HG03439 (cell line): ENCODE results near the gene ACTL8.
"Not testable (repeated sequence)": the region's sequence is repeated elsewhere in the genome, so short reads cannot be mapped to it uniquely, and the experiment has no call there.

Experiments used
- ATAC-seq: cut with Tn5 transposase; IDR thresholded peaks from one replicate; pipeline ENCODE4 v1.9.1; 2021; ENCODE audit warnings: mild to moderate bottlenecking, moderate library complexity; ENCODE audit not compliant: unreplicated experiment

Gene ACTL8

DNA sequence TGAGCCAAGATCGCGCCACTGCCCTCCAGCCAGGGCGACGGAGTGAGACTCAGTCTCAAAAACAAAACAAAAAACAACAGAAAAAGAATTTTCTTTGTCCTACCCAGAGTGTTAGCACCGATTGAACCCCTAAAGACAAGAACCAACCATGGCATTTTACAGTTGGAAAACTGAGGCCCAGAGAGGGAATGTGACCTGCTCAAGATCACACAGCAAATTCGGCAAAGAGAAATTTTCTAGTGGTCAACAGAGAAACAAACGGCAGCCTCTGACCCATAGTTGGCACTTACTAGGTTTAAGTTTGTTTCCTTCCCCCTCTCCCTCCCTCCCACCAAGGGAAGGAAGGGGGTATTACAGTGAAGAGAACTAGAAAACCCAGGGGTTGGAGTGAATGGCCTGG is 20.5 kb upstream of the ACTL8 start:
- ATAC-seq, result no peak

DNA sequence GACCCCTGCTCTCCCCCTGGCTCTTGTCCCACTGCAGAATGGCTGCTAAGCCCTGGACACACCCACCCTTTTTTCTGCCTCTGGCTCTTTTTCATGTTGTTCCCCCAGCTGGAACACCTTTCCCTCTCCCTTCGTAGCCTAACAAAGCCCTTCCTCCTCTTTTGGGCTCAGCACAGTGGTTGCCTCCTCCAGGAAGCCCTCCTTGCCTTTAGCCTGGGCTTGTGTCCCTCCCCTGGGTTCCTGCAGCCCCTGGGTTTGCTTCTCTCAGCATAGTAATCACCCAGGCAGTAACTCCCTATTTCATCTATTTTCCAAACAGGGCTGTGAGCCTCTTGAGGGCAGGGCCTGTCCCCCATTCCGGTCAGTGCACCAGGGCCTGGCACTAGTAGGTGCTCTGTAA is 19.8 kb upstream of the ACTL8 start:
- no peak for ATAC-seq

DNA sequence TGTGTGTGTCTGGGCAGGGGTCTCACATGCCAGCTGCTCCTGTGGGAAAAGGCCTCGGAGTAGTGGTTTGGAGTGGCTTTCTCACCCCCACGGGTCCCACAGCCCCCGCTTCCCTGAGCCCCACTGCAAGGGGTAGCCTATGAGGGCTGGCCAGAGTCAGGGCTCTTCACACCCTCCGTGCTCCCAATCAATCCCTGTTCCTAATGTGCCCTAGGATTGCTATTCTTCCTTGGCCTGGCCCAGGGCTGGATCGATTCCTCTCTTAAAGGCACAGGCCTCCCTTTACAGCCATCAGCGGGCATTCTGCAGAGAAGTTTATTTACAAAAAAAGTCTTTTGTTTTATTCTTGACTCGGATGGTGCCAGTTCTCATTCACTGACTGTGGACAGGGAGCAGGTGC is 19.3 kb upstream of the ACTL8 start:
- ATAC-seq, result no peak

- ATAC-seq, result no peak
These were observed 18.5 kb upstream of the ACTL8 start for GRCh38 chr1:17736625-17737024.

DNA sequence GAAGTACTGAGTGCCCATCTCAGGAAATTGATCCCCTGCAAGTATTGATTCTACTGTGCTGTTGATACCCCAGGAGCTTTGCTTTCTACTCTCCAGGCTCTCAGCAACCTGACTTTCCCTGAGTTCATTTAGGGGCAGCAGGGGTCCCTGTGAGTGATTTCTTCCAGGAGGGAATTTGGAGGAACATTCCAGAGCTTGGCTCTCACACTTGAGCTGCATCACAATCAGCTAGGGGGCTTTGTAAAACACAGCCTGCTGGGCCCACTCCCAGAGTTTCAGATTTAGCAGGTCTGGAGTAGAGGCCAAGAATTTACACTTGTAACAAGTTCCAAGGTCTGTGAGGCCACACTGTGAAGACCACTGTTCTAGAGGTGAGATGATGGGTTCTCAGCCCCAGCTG is 16.1 kb upstream of the ACTL8 start:
- no peak for ATAC-seq

DNA sequence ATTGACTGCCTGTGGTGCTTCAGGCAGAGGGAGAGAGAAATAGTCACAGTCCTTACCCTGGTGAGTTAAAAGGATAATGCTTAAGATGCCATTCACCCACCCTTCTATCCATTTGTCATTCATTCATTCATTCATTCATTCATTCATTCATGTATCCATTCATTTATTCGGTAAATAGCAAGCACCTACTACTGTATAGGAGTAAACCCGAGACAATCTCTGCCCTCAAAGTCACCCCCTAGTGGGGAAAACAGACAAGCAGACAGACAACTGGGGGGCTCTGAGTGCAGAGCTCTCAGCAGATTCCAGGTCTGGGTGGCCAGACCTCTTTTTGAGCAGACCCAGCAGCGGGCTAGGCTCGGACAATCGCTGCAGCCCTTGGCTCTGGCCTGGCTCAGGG is 14.1 kb upstream of the ACTL8 start:
- no peak for ATAC-seq

DNA sequence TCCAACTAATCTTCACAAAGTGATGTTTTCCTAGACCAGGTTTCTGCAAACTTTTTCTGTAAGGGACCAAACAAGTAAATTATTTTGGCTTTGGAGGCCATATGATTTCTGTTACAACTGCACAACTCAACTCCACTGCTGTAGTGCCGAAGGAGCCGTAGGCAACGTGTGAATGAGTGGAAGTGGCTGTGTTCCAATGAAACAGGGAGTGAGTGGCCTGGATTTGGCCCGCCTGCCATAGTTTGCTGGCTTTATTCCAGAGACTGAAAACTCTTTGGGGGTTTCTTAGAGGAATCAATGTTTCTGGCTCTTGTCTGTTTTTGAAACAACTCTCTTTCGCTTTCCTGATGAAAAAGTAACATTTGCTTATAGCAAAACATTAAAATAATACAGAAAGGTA is 12.6 kb upstream of the ACTL8 start:
- ATAC-seq, result no peak

DNA sequence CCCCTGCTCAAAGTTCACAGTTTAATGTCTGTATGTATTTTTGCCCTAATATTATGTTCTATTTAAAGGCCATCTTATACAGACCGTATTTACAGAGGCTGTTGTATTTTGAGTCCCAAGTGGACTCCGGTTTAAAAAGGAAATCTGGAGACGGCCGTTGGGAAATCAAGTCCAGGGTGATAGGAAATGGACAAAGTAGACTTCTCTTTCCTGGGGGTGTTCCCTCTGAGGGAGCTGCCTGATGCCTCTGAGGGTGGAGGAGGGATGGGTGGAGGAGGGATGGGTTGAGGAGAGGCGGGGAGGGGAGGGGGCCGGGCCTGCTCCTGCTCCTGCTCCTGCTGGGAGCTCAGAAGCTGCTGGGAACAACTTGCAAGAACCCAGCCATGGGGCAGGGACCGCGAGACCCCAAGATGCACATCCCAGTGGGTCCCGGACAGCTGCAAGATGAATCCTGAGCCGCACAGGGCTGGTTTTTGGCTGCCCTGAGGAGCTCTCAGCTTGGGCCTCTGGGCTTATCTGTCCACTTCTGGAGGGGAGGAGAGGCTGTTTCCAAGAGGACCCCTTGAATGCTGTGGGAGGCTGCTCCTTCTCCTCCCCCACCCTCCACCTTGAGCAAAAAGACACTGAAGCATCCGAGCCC is 12.0 kb upstream of the ACTL8 start:
- no peak for ATAC-seq

DNA sequence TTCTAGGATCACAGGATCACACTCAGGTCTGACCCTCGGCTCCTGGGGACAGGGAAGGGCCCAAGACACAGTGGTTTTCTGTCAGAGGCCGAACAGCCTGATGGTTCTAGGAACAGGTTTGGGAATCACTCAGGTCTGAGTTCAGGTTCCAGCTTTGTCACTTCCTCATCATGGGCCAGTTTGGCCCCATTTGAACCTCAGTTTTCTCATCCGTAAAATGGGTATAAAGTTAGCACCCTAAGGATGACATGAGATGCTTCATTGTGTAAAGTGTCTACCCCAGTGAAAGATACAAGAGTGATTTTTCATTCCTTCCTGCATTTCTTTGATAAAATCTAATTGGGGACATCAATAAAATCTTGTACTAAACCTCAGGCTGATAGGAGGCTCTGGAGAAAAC is 11.2 kb upstream of the ACTL8 start:
- ATAC-seq, result no peak

GRCh38 chr1:17744666-17745478 is 10.3 kb upstream of the ACTL8 start:
- no peak for ATAC-seq

- ATAC-seq, result no peak
These were observed 9.6 kb upstream of the ACTL8 start for GRCh38 chr1:17745479-17745955.

DNA sequence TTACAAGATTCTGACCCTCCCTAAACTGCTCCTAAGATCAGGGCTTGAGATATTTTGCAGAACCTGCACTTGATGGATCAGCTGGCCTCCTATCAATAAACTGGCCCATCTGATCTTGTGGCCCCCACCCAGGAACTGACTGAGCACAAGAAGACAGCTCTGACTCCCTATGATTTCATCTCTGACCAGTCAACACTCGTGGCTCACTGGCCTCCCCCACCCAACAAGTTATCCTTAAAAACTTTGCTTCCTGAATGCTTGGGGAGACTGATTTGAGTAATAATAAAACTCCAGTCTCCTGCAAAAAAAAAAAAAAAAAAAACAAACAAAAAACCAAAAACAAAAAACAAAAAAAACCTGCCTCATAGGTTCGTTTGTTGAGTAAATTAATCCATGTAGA is 8.9 kb upstream of the ACTL8 start:
- not testable (repeated sequence) for ATAC-seq

DNA sequence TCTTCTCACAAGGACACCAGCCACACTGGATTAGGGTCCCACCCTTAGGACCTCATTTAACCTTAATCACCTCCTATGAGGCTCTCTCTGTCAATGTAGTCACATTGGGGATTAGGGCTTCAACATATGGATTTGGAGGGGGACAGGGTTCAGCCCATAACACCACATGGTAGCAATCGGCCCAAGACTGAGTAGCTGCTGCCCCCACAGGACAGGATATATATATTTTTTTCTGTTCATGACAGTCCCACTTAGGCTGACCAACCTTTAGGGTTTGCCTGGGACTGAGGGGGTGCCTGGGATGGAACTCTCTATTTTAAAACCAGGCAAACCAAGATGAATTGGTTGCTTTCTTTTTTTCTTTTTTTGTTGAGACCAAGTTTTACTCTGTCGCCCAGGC is 8.2 kb upstream of the ACTL8 start:
- no peak for ATAC-seq

- no peak for ATAC-seq
These were observed 4.8 kb upstream of the ACTL8 start for GRCh38 chr1:17750333-17750732.

GRCh38 chr1:17752356-17752755 is 2.8 kb upstream of the ACTL8 start:
- no peak for ATAC-seq

GRCh38 chr1:17757426-17757825 is 2.3 kb downstream of the ACTL8 start:
- ATAC-seq, result no peak

DNA sequence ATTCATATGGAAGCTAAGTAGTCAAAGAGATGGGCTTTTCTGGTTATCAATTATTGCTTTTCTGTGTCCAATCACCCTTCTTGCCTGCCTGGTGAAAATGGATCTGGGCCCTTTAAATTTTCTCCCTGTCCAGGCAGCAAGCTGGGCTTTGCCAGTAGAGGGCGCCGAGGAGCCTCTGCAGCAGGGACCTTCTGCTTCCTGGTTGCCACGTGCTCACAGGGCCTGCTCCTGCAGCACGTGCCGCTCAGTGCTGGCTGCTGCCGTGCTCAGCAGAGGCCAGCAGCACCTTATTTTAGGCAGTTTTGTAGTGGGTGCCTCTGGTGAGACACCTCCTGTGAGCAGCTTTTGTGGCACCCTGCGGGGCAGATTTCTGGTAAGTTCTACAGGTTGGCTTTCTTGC is 4.0 kb downstream of the ACTL8 start:
- no peak for ATAC-seq

GRCh38 chr1:17762313-17762712 is 7.2 kb downstream of the ACTL8 start:
- no peak for ATAC-seq

GRCh38 chr1:17763417-17763816 is 8.3 kb downstream of the ACTL8 start:
- ATAC-seq, result no peak

DNA sequence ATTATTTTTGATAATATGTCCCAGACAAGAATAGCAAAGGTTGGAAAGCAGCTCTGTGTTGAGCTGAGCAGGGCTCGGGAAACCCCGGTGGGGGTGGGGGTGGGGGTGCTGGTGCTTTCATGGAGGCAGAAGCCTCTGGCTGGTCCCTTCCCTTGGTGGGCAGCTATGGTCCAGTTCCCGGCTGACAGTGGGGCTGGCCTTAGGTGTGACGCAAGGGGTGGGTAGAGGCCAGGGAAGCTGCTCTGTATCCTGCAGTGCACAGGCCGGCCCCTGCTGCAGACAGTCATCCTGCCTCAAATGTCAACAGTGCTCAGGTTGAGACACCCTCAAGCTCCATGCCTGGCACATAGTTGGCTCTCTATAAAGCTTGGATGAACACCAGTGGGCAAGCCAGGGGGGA is 8.9 kb downstream of the ACTL8 start:
- ATAC-seq, result no peak

- no peak for ATAC-seq
These were observed 9.5 kb downstream of the ACTL8 start for GRCh38 chr1:17764591-17764990.
